RWPE2 (cell line): ENCODE data around the gene MMP14.
"Not testable (repeated sequence)": the region's sequence is repeated elsewhere in the genome, so short reads cannot be mapped to it uniquely, and the experiment has no call there.

Source experiments
- ATAC-seq: fragments of 200-7000 bp; cut with Tn5 transposase; 3 replicates; pipeline ENCODE4 v1.9.1; 2021; ENCODE audit warnings: low read depth
- DNase-seq: peaks from one replicate; pipeline ENCODE4 v3.0.0-alpha.2; 2020; ENCODE audit warnings: low spot score
- H3K27ac ChIP-seq: fragments of 450-650 bp; 2 replicates; pipeline ENCODE4 v1.5.1; 2017; ENCODE audit warnings: mild to moderate bottlenecking; ENCODE audit not compliant: poor library complexity, severe bottlenecking
- H3K27me3 ChIP-seq: fragments of 250-450 bp; sonication (Bioruptor Pico); 2 replicates; pipeline ENCODE4 v1.5.1; 2021; ENCODE audit warnings: mild to moderate bottlenecking, moderate library complexity; ENCODE audit not compliant: insufficient read depth, poor library complexity, severe bottlenecking
- H3K36me3 ChIP-seq: fragments of 250-450 bp; sonication (Bioruptor Pico); 2 replicates; pipeline ENCODE4 v1.5.1; 2020; ENCODE audit warnings: low read depth, mild to moderate bottlenecking, moderate library complexity
- H3K4me1 ChIP-seq: fragments of 250-450 bp; sonication (Bioruptor Pico); 2 replicates; pipeline ENCODE4 v1.5.1; 2021; ENCODE audit warnings: mild to moderate bottlenecking, moderate library complexity; ENCODE audit not compliant: insufficient read depth, poor library complexity, severe bottlenecking
- H3K4me3 ChIP-seq: fragments of 250-450 bp; sonication (Bioruptor Pico); 2 replicates; pipeline ENCODE4 v1.5.1; 2021; ENCODE audit warnings: mild to moderate bottlenecking, moderate library complexity; ENCODE audit not compliant: severe bottlenecking
- H3K9me3 ChIP-seq: fragments of 250-450 bp; sonication (Bioruptor Pico); 2 replicates; pipeline ENCODE4 v1.5.1; 2021; ENCODE audit warnings: mild to moderate bottlenecking, moderate library complexity; ENCODE audit not compliant: severe bottlenecking
- CTCF ChIP-seq: fragments of 450-650 bp; IDR thresholded peaks from one replicate; pipeline ENCODE4 v1.5.1; 2017; ENCODE audit warnings: mild to moderate bottlenecking, moderate library complexity; ENCODE audit not compliant: poor library complexity, severe bottlenecking

The MMP14 gene

GRCh38 chr14:22854963-22855724, 18.8 kb downstream of the MMP14 start:
- DNase-seq (peak; percentile 19), ATAC-seq (no peak)
- no peak overlapping the region for H3K4me3 ChIP-seq
- TF ChIP-seq CTCF: no peak
- H3K27me3 ChIP-seq: no peaks in the 10 kb centered on the region
- H3K36me3 ChIP-seq: no peaks in the 10 kb centered on the region
- H3K4me1 ChIP-seq: peaks cover 28% of the 10 kb centered on the region
- H3K9me3 ChIP-seq: no peaks in the 10 kb centered on the region
- H3K27ac ChIP-seq: no peak overlapping the region

- DNase-seq (no peak), ATAC-seq (no peak)
Observed at GRCh38 chr14:22856428-22856827, 20.0 kb downstream of the MMP14 start.

GRCh38 chr14:22860377-22860776, 24.0 kb downstream of the MMP14 start:
- H3K4me3 ChIP-seq, ATAC-seq, H3K36me3 ChIP-seq, H3K27me3 ChIP-seq, H3K4me1 ChIP-seq, H3K27ac ChIP-seq, H3K9me3 ChIP-seq: not testable (repeated sequence)
- DNase-seq: peak; percentile 9

More at GRCh38 chr14:22856428-22856827, 20.0 kb downstream of the MMP14 start:
- Histone ChIP-seq H3K27ac (no peak overlapping the region), H3K4me3 (no peak overlapping the region), H3K36me3 (no peaks in the 10 kb centered on the region), H3K27me3 (no peaks in the 10 kb centered on the region), H3K4me1 (peaks cover 15% of the 10 kb centered on the region), H3K9me3 (no peaks in the 10 kb centered on the region)
- no peak for TF ChIP-seq CTCF

- Histone ChIP-seq H3K27me3 (no peaks in the 10 kb centered on the region), H3K4me3 (no peak overlapping the region), H3K36me3 (no peaks in the 10 kb centered on the region), H3K4me1 (no peaks in the 10 kb centered on the region), H3K27ac (no peak overlapping the region), H3K9me3 (no peaks in the 10 kb centered on the region)
- ATAC-seq (no peak), DNase-seq (peak; percentile 38)
- no peak for TF ChIP-seq CTCF
Observed at GRCh38 chr14:22861651-22862050, 25.3 kb downstream of the MMP14 start.

- DNase-seq (peak; percentile 19), ATAC-seq (no peak)
- H3K27me3 ChIP-seq: no peaks in the 10 kb centered on the region
- H3K4me1 ChIP-seq: no peaks in the 10 kb centered on the region
- H3K4me3 ChIP-seq: no peak overlapping the region
- no peak overlapping the region for H3K27ac ChIP-seq
- TF ChIP-seq CTCF: no peak
- no peaks in the 10 kb centered on the region for H3K36me3 ChIP-seq
- no peaks in the 10 kb centered on the region for H3K9me3 ChIP-seq
Observed at GRCh38 chr14:22864979-22865378, 28.6 kb downstream of the MMP14 start.
